ENCODE data around the gene HUWE1. TPM values are rescaled to one million over a fixed set of nuclear protein-coding genes. Genes with fewer than 3 reads are reported as not detected.

Gene HUWE1
- total and polyA plus RNA-seq, 9 of the 15 experiments (the other 6 are each of a cell fraction or from before 2014, with no cell fraction given) = 23.9 to 204 (median 65.1) TPM

GRCh38 chrX:53595266-53595810 is 91.2 kb downstream of the HUWE1 start (continued):
- TF ChIP-seq RNF2 (IDR thresholded peaks at IDR 0.05) (no peak), ZNF584 (CRISPR knock-in tag; IDR thresholded peaks at IDR 0.05; ENCODE audit: low read depth) (no peak), L3MBTL2 (IDR thresholded peaks at IDR 0.05) (no peak), ZNF23 (CRISPR knock-in tag; IDR thresholded peaks at IDR 0.05) (no peak), RUNX1 (IDR thresholded peaks at IDR 0.05; ENCODE audit: low read depth) (no peak), ZNF586 (CRISPR knock-in tag; conservative IDR thresholded peaks at IDR 0.05) (no peak)

- in situ Hi-C loops (cut with MboI) = no loop called here
- no peaks in the 10 kb centered on the region for H3K9me3 ChIP-seq (replicated peaks; ENCODE audit: control insufficient read depth, insufficient read depth, low read depth, low read length)
- ChIA-PET POLR2A (no interaction called here), CTCF (ENCODE audit: low intra/inter-chr PET ratio) (no interaction called here)
- H3K4me3 ChIP-seq = no peak overlapping the region
- no peak for FAIRE-seq
- WGBS (ENCODE audit: insufficient coverage, low coverage, missing lambda C conversion rate) = 100% methylated on average over 1 of the region's 1 CpG
- H3K4me1 ChIP-seq (replicated peaks in 1 of 2; ENCODE audit: control insufficient read depth in 2 of 2, insufficient read depth in 2 of 2, low read length in 2 of 2) = no peaks in the 10 kb centered on the region
- H3K9me1 ChIP-seq (ENCODE audit: control insufficient read depth, insufficient read depth, low read length) = peaks cover 3% of the 10 kb centered on the region
- H3K36me3 ChIP-seq (ENCODE audit: control insufficient read depth, insufficient read depth, low read length) = peaks cover 88% of the 10 kb centered on the region
- H4K20me1 ChIP-seq (replicated peaks; ENCODE audit: control insufficient read depth, insufficient read depth, low read length) = 0 out of 2 replicates have a peak, but pooled peaks cover under 1% of the 10 kb centered on the region
- H3K4me2 ChIP-seq (ENCODE audit: insufficient read depth, low read length) = no peak overlapping the region
- TF ChIP-seq ZNF384 (IDR thresholded peaks at IDR 0.05; ENCODE audit: low read depth, low read length) = no peak
- no peak for TF ChIP-seq TAF9B (IDR thresholded peaks at IDR 0.05; ENCODE audit: partially characterized antibody)
- TF ChIP-seq HMG20B (CRISPR knock-in tag; IDR thresholded peaks at IDR 0.05) = no peak
- TF ChIP-seq BRCA1 (IDR thresholded peaks at IDR 0.05) = no peak
- no peak for TF ChIP-seq BRCA1 (CRISPR knock-in tag; IDR thresholded peaks at IDR 0.05)
- no peak for TF ChIP-seq NUFIP1 (IDR thresholded peaks at IDR 0.05; ENCODE audit: partially characterized antibody)
- TF ChIP-seq SP2 (IDR thresholded peaks at IDR 0.05; ENCODE audit: extremely low read depth, low read depth, low read length, poor library complexity, severe bottlenecking) = no peak
- TF ChIP-seq SRSF9 (IDR thresholded peaks at IDR 0.05; ENCODE audit: borderline replicate concordance, low read depth, low read length) = no peak
- TF ChIP-seq HMGN3 (IDR thresholded peaks at IDR 0.05; ENCODE audit: borderline replicate concordance, extremely low read depth, insufficient read length, low read depth, low read length) = no peak
- no TSS peak for BruUV-seq (replicated peaks)
- intact Hi-C loops (cut with micrococcal nuclease) = loop anchor here (5.0 kb wide), 1 partner anchor 33 kb away; no protein-coding TSS in a partner anchor
- no peaks in the 10 kb centered on the region for H3K27me3 ChIP-seq (ENCODE audit: control insufficient read depth in 2 of 2, insufficient read depth in 2 of 2, low read length in 2 of 2)
- no peak for DNase-seq (ENCODE audit: extremely low read depth in 1 of 4, low spot score in 3 of 4)
- ATAC-seq = no peak
- H3K9ac ChIP-seq (ENCODE audit: insufficient read depth in 1 of 2, low read depth in 2 of 2, low read length in 2 of 2) = no peak overlapping the region
- no peak overlapping the region for H2AFZ ChIP-seq (ENCODE audit: low read depth, low read length)
- no peak overlapping the region for H3K27ac ChIP-seq (ENCODE audit: extremely low read depth, low read depth, low read length)
- H3K79me2 ChIP-seq (ENCODE audit: control insufficient read depth, insufficient read depth, low read length) = no peaks in the 10 kb centered on the region
Observed at GRCh38 chrX:53594354-53594753, 92.2 kb downstream of the HUWE1 start.

Data from K562 (cell line).